Epithelial cell of proximal tubule (primary cell): ENCODE data around the gene DDX51. TPM values are rescaled to one million over a fixed set of nuclear protein-coding genes. Genes with fewer than 3 reads are reported as not detected.

Experiments
- DNase-seq: peaks from one replicate; pipeline ENCODE4 v3.0.0-alpha.2; 2011; ENCODE audit warnings: low read depth
- H3K4me3 ChIP-seq: 2 replicates; pipeline ENCODE4 v1.5.1; 2011; ENCODE audit warnings: low read depth, mild to moderate bottlenecking, low read length
- CTCF ChIP-seq: conservative IDR thresholded peaks from 2 replicates; pipeline ENCODE4 v1.5.1; 2012; ENCODE audit warnings: low read depth, mild to moderate bottlenecking, low read length
- total RNA-seq: library from RNA; depleted of rRNA; stranded (reverse); fragments of >200 nt; gene quantifications from 2 replicates; pipeline ENCODE4 v1.2.3, GENCODE V29; 2015

DDX51 gene, protein sequence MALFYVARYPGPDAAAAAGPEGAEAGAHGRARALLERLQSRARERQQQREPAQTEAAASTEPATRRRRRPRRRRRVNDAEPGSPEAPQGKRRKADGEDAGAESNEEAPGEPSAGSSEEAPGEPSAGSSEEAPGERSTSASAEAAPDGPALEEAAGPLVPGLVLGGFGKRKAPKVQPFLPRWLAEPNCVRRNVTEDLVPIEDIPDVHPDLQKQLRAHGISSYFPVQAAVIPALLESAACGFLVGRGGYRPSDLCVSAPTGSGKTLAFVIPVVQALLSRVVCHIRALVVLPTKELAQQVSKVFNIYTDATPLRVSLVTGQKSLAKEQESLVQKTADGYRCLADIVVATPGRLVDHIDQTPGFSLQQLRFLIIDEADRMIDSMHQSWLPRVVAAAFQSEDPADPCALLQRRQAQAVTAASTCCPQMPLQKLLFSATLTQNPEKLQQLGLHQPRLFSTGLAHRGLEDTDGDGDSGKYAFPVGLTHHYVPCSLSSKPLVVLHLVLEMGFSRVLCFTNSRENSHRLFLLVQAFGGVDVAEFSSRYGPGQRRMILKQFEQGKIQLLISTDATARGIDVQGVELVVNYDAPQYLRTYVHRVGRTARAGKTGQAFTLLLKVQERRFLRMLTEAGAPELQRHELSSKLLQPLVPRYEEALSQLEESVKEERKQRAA
- 15.9 and 18.6 TPM in 2 replicates for total RNA-seq

DNA sequence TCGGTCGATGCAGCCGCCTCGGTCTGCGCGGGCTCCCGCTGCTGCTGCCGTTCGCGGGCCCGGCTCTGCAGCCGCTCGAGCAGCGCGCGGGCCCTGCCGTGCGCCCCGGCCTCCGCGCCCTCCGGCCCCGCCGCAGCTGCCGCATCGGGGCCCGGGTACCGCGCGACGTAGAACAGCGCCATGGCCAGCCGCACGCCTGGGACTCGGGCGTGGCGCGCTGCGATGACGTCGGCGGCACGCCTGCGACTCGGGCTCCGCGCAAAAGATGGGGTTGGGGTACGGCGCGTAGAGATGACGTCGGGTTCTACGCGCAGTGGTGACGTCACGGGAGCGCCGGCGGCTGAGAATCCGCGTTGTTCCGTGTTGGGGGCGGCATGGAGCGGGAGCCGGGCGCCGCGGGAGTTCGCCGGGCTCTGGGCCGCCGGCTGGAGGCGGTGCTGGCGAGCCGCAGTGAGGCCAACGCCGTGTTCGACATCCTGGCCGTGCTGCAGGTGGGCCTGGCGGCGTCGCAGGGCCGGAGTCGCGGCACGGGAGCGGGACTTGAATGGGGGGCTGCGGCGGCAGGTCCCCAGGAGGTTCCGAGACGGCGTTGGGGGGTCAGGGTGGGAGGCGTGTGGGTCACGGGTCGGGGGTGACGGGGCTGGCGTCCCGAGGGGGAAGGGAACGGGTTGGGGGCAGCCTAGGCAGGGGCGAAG lies at the start of gene DDX51, which contains the start of gene NOC4L:
TSS of gene DDX51 (minus strand) at position 205 of the 695 bp plus-strand sequence. CDS start at position 182, 23 bp downstream.
TSS of gene NOC4L (plus strand) at position 343 of the 695 bp plus-strand sequence. CDS start at position 375, 32 bp downstream.
- peak within 1 kb of the TSS; percentile 93 for H3K4me3 ChIP-seq
- TF ChIP-seq CTCF, result no peak
- peak; percentile 9 for DNase-seq

- H3K4me3 ChIP-seq, result no peak overlapping the region
- TF ChIP-seq CTCF, result peak; percentile 18
- no peak for DNase-seq
Observed at GRCh38 chr12:132191715-132192553, 47.8 kb upstream of the DDX51 start.

DNA sequence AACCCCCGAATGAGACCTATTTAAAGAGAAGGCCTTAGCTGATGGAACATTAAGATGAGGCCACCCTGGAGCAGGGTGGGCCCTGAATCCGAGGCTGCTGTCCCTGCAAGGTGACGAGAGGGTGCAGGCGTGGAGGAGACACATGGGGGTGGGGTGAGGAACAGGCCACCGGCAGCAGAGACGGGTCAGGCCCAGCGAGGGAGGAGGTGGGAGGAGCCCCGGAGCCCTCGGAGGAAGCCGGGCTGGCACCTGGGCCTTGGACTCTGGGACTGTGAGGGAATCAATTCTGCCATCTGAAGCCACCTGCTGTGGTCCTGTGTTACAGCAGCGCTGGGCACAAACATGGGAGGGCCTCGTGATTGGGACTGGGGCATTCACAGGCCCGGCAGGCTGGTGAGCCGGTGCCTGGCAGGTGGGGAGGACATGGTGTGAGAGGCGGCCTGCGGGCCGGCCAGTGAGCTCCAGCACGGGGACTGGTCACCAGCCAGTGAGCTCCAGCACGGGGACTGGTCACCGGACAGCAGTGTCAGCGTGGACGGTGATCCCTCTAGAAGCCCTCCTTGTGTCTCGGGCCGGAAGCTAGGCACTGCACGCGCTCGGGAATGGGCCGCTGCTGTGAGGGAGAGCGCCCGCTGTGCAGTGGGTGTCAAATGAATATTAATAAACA lies 46.8 kb upstream of the DDX51 start:
- DNase-seq, result no peak
- peak overlapping the region; percentile 59 for H3K4me3 ChIP-seq
- no peak for TF ChIP-seq CTCF

GRCh38 chr12:132190012-132190755 lies 46.1 kb upstream of the DDX51 start:
- DNase-seq, result no peak
- H3K4me3 ChIP-seq, result peak overlapping the region; percentile 59
- no peak for TF ChIP-seq CTCF

- no peak for DNase-seq
- no peak for TF ChIP-seq CTCF
Observed at GRCh38 chr12:132189378-132190011, 45.4 kb upstream of the DDX51 start.

More at GRCh38 chr12:132189378-132190011, 45.4 kb upstream of the DDX51 start:
- H3K4me3 ChIP-seq, result peak overlapping the region; percentile 59
